Hematopoietic multipotent progenitor cell treated with erythropoietin and hydrocortisone succinate and interleukin-3 and kit ligand, for 4 days (in vitro differentiated cells): ENCODE data around the gene TLCD3A.
"Not testable (repeated sequence)": the region's sequence is repeated elsewhere in the genome, so short reads cannot be mapped to it uniquely, and the experiment has no call there.

Source experiments
- DNase-seq: peaks from one replicate; pipeline ENCODE4 v3.0.0-alpha.2; 2015

Gene TLCD3A

GRCh38 chr17:718075-718474 lies 14.3 kb upstream of the TLCD3A start:
- no peak for DNase-seq

- no peak for DNase-seq
These were observed 11.5 kb upstream of the TLCD3A start for GRCh38 chr17:720706-721539.

GRCh38 chr17:721540-721937 lies 10.9 kb upstream of the TLCD3A start:
- no peak for DNase-seq

- no peak for DNase-seq
These were observed 7.3 kb upstream of the TLCD3A start for GRCh38 chr17:725084-725483.

- no peak for DNase-seq
These were observed 6.7 kb upstream of the TLCD3A start for GRCh38 chr17:725746-726145.

GRCh38 chr17:726271-726919 lies 6.0 kb upstream of the TLCD3A start:
- DNase-seq: no peak

GRCh38 chr17:728911-729310 lies 3.5 kb upstream of the TLCD3A start:
- DNase-seq: no peak

- DNase-seq: peak; percentile 49
These were observed 741 bp upstream of the TLCD3A start for GRCh38 chr17:731644-732066.

GRCh38 chr17:732902-733720 lies 715 bp downstream of the TLCD3A start:
- peak; percentile 57 for DNase-seq

- no peak for DNase-seq
These were observed 1.3 kb downstream of the TLCD3A start for GRCh38 chr17:733743-734142.

GRCh38 chr17:737561-738113 lies 5.2 kb downstream of the TLCD3A start:
- no peak for DNase-seq

- peak; percentile 91 for DNase-seq
These were observed 8.0 kb downstream of the TLCD3A start for GRCh38 chr17:740240-741017.

- no peak for DNase-seq
These were observed 9.9 kb downstream of the TLCD3A start for GRCh38 chr17:742147-742793.

- no peak for DNase-seq
These were observed 10.7 kb downstream of the TLCD3A start for GRCh38 chr17:743139-743538.

GRCh38 chr17:744937-745336 lies 12.5 kb downstream of the TLCD3A start:
- no peak for DNase-seq

- no peak for DNase-seq
These were observed 13.0 kb downstream of the TLCD3A start for GRCh38 chr17:745406-745805.

- no peak for DNase-seq
These were observed 13.8 kb downstream of the TLCD3A start for GRCh38 chr17:746181-746580.

- DNase-seq: no peak
These were observed 14.6 kb downstream of the TLCD3A start for GRCh38 chr17:746783-747629.

- DNase-seq: not testable (repeated sequence)
These were observed 16.2 kb downstream of the TLCD3A start for GRCh38 chr17:748604-749003.

- DNase-seq: not testable (repeated sequence)
These were observed 17.0 kb downstream of the TLCD3A start for GRCh38 chr17:749359-749758.
